D721Med (cell line): ENCODE data around the gene NAMPT.

ENCODE experiments used
- DNase-seq: peaks from one replicate; pipeline ENCODE4 v3.0.0; 2011; ENCODE audit warnings: low spot score; ENCODE audit not compliant: insufficient read length
- FAIRE-seq: peaks from 2 replicates; lab custom pipeline; 2011; peaks lifted over from hg19 to GRCh38; lab: Jason Lieb, UNC
- CTCF ChIP-seq: IDR thresholded peaks from 2 replicates; pipeline ENCODE4 v1.5.1; 2012; ENCODE audit warnings: mild to moderate bottlenecking, control low read depth; ENCODE audit not compliant: insufficient read depth; ENCODE audit errors: missing control alignments

The NAMPT gene

DNA sequence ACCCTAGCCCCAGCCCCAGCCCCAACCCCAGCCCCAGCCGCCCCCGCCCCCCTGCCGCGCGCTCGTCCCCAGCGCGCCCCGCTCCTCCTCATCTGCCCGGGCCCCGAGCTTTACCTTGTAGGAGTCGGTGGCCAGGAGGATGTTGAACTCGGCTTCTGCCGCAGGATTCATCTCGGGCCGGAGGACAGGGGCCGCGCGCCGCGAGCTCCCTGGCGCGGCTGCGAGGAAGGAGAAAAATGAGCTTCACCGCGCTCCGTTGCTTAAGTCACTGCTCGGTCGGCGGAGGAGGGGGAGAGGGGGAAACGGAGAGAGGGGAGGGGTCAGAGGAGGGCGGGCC lies at the start of gene NAMPT:
Gene NAMPT, minus strand, starts transcription at position 270 of the 337 bp plus-strand sequence. Its CDS starts 99 bp downstream, at position 171.
- no peak for DNase-seq
- no peak for TF ChIP-seq CTCF
- no peak for FAIRE-seq

- no peak for DNase-seq
- no peak for FAIRE-seq
- TF ChIP-seq CTCF = no peak
These were observed 47.4 kb upstream of the NAMPT start for GRCh38 chr7:106332201-106332600.

GRCh38 chr7:106331441-106332175 lies 46.8 kb upstream of the NAMPT start:
- no peak for DNase-seq
- no peak for FAIRE-seq
- no peak for TF ChIP-seq CTCF

DNA sequence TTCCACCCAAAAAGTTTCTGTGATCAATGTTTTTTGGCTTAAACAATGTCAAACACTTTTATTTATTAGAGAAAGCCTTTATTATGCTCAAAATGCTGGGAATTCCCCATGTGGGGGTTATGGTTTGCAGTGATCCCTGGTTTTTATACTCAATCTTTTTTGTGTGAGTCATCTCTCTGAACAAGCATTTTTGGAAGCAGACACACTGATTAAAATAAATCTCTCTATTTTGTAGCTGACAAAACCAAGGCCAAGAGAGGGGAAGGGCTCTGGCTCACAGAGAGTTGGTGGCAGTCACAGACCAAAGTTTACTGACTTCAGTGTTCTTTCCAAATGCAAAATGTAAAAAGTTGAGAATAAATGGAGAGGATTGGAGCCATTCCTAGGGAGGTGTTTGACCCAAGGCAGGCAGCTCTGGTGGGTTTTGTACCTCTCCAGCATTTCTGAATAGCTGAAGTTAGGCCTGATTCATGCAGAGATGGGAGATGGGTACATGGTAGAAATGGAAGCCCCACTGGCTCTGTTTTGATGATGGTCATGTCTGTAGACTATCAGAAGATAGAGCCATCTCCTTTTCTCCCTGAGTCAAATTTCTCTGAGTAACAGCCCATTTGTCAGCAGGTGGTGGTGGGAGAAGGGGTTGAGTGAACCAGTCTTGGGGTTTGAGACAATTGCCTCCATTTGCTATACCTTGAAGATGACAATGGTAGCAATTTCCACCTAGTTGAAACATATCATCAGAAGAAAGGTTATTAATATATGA lies 45.4 kb upstream of the NAMPT start:
- no peak for FAIRE-seq
- no peak for DNase-seq
- no peak for TF ChIP-seq CTCF

GRCh38 chr7:106329408-106329807 lies 44.6 kb upstream of the NAMPT start:
- no peak for TF ChIP-seq CTCF

GRCh38 chr7:106327538-106328481 lies 43.0 kb upstream of the NAMPT start:
- DNase-seq (no peak), FAIRE-seq (no peak)
- TF ChIP-seq CTCF = no peak

More at GRCh38 chr7:106329408-106329807, 44.6 kb upstream of the NAMPT start:
- FAIRE-seq (no peak), DNase-seq (no peak)
